GM12878 (cell line): Measurements from ENCODE around the gene NCAPH2. TPM values are rescaled to one million over a fixed set of nuclear protein-coding genes. Genes with fewer than 3 reads are reported as not detected.

Experiments
- ATAC-seq: fragments of 200-7000 bp; cut with Tn5 transposase; 3 replicates; pipeline ENCODE4 v1.9.1; 2020; ENCODE audit warnings: mild to moderate bottlenecking, moderate library complexity
- BruUV-seq: library from RNA; stranded (reverse); fragments of 400-500 nt; replicated peaks from 2 replicates; lab custom pipeline; 2021; lab: Mats Ljungman, UMichigan
- CTCF ChIA-PET: fragments of 300-600 bp; sonication (Branson Sonifier 250); formaldehyde crosslinking; extraction: SDS; loops from one replicate; lab custom pipeline; 2021; ENCODE audit warnings: inconsistent platforms; lab: Yijun Ruan, JAX
- POLR2A ChIA-PET: fragments of 350-600 bp; formaldehyde crosslinking; extraction: SDS; loops from one replicate; lab custom pipeline; 2021; ENCODE audit warnings: inconsistent platforms; lab: Charles Lee
- RAD21 ChIA-PET: fragments of 300-600 bp; sonication (Branson Sonifier 250); formaldehyde crosslinking; loops from one replicate; lab custom pipeline; 2023; ENCODE audit warnings: antibody characterized with exemption; ENCODE audit not compliant: unreplicated experiment; lab: Charles Lee
- SMC1A ChIA-PET: fragments of 300-600 bp; sonication (Branson Sonifier 250); formaldehyde crosslinking; loops from one replicate; lab custom pipeline; 2023; ENCODE audit not compliant: unreplicated experiment, uncharacterized antibody; lab: Charles Lee
- DNase-seq: peaks from one replicate; pipeline ENCODE4 v3.0.0-alpha.2; 2011; ENCODE audit warnings: low read depth, low spot score
- FAIRE-seq: peaks from 3 replicates; lab custom pipeline; 2011; peaks lifted over from hg19 to GRCh38; lab: Jason Lieb, UNC
- H2AFZ ChIP-seq: 2 replicates; pipeline ENCODE4 v1.6.0; 2011; ENCODE audit warnings: low read depth, low read length, control low read depth; ENCODE audit not compliant: control insufficient read depth
- H3K27ac ChIP-seq: 2 replicates; pipeline ENCODE4 v1.5.1; 2011; ENCODE audit warnings: control low read depth; ENCODE audit not compliant: control insufficient read depth, insufficient read depth
- H3K27me3 ChIP-seq, 2 experiments: replicated peaks in 1 of 2; 2 replicates each; pipeline versions ENCODE4 v1.6.0 to v1.6.1; 2011; ENCODE audit warnings: low read length in 1 of 2; ENCODE audit not compliant: control insufficient read depth in 2 of 2, insufficient read depth in 2 of 2
- H3K36me3 ChIP-seq, 2 experiments: 2 replicates each; pipeline ENCODE4 v1.5.1; 2011; ENCODE audit warnings: low read length in 1 of 2; ENCODE audit not compliant: control insufficient read depth in 2 of 2, insufficient read depth in 2 of 2
- H3K4me1 ChIP-seq: 2 replicates; pipeline ENCODE4 v1.6.1; 2011; ENCODE audit warnings: mild to moderate bottlenecking, low read length, moderate library complexity, mixed read lengths; ENCODE audit not compliant: control insufficient read depth, insufficient read depth
- H3K4me2 ChIP-seq: 2 replicates; pipeline ENCODE4 v1.6.0; 2011; ENCODE audit warnings: control low read depth; ENCODE audit not compliant: control insufficient read depth, insufficient read depth
- H3K4me3 ChIP-seq: fragments of 200-600 bp; sonication (generic); 2 replicates; pipeline ENCODE4 v1.5.1; 2016
- H3K79me2 ChIP-seq: 2 replicates; pipeline ENCODE4 v1.6.0; 2011; ENCODE audit warnings: low read length; ENCODE audit not compliant: control insufficient read depth, insufficient read depth
- H3K9ac ChIP-seq: 2 replicates; pipeline ENCODE4 v1.8.0; 2011; ENCODE audit warnings: low read length, control low read depth, mixed read lengths; ENCODE audit not compliant: control insufficient read depth, insufficient read depth
- H3K9me3 ChIP-seq: replicated peaks from 3 replicates; pipeline ENCODE4 v1.5.1; 2011; ENCODE audit warnings: mild to moderate bottlenecking, low read length; ENCODE audit not compliant: control insufficient read depth, insufficient read depth
- H4K20me1 ChIP-seq: 2 replicates; pipeline ENCODE4 v1.6.0; 2011; ENCODE audit not compliant: control insufficient read depth, insufficient read depth
- JUNB ChIP-seq: IDR thresholded peaks from 2 replicates; pipeline ENCODE4 v1.6.1; 2016; ENCODE audit warnings: antibody characterized with exemption, mild to moderate bottlenecking
- RAD51 ChIP-seq: fragments of 450-650 bp; IDR thresholded peaks from 2 replicates; pipeline ENCODE4 v1.6.1; 2016; ENCODE audit warnings: moderate library complexity, mild to moderate bottlenecking, inconsistent platforms
- WGBS: methylation state at CpG from one replicate; pipeline ENCODE4 v1.1.6; 2016; ENCODE audit warnings: low lambda C conversion rate; ENCODE audit not compliant: insufficient replicate concordance, insufficient coverage; ENCODE audit errors: missing lambda C conversion rate; 5-methylcytosine and 5-hydroxymethylcytosine counted together
- in situ Hi-C: fragments of 300-500 bp; cut with MboI; formaldehyde crosslinking; loops from 9 replicates; pipeline ENCODE4 v1.14.3; 2018; ENCODE audit warnings: mixed read lengths
- intact Hi-C: fragments of 100-400 bp; cut with micrococcal nuclease; formaldehyde crosslinking; loops from one replicate; pipeline ENCODE4 v1.14.2; 2022; ENCODE audit not compliant: unreplicated experiment
- polyA plus RNA-seq, 11 experiments: library from polyadenylated mRNA; depleted of rRNA in 4 of 11; unstranded in 6 of 11; stranded (reverse) in 5 of 11; fragments of >200 nt; fragmentation: Nextera tagmentation in 4 of 11; fragmentation: Illumina TruSeq in 1 of 11; extraction: Ambion mirVana in 4 of 11; extraction: Trizol in 1 of 11; gene quantifications; 1 replicate in 1 of 11; 2 replicates in 10 of 11; pipeline versions ENCODE4 v1.2.1 to v1.2.3, GENCODE V29; 2011 to 2016; ENCODE audit warnings: inconsistent platforms in 2 of 11, missing spikeins in 2 of 11, low read depth in 1 of 11
- total RNA-seq, 4 experiments: library from RNA; depleted of rRNA in 3 of 4; stranded (reverse); fragments of >200 nt in 3 of 4; fragmentation: Illumina TruSeq in 1 of 4; extraction: Trizol in 1 of 4; gene quantifications; 2 replicates each; pipeline versions ENCODE4 v1.2.1 to v1.2.3, GENCODE V29; 2013 to 2021
- TF ChIP-seq, protein P1 (sequence below): fragments of 450-650 bp; IDR thresholded peaks from 2 replicates; pipeline ENCODE4 v1.6.1; 2017; ENCODE audit warnings: mild to moderate bottlenecking, moderate library complexity
- TF ChIP-seq, protein P2 (sequence below): IDR thresholded peaks from 2 replicates; pipeline ENCODE4 v1.6.1; 2012; ENCODE audit warnings: low read depth, low read length, improper control_type of control experiment
- TF ChIP-seq, protein P3 (sequence below): fragments of 450-650 bp; IDR thresholded peaks from 2 replicates; pipeline ENCODE4 v1.6.1; 2017; ENCODE audit warnings: mild to moderate bottlenecking, moderate library complexity
- TF ChIP-seq, protein P4 (sequence below): fragments of 450-650 bp; IDR thresholded peaks from 2 replicates; pipeline ENCODE4 v1.6.1; 2017; ENCODE audit warnings: mild to moderate bottlenecking, low read depth, inconsistent platforms; ENCODE audit not compliant: poor library complexity, severe bottlenecking

The NCAPH2 gene
- total and polyA plus RNA-seq, 10 of the 15 experiments (the other 5 are each of a cell fraction or from before 2014, with no cell fraction given): 5.0 to 110 (median 59.9) TPM

DNA sequence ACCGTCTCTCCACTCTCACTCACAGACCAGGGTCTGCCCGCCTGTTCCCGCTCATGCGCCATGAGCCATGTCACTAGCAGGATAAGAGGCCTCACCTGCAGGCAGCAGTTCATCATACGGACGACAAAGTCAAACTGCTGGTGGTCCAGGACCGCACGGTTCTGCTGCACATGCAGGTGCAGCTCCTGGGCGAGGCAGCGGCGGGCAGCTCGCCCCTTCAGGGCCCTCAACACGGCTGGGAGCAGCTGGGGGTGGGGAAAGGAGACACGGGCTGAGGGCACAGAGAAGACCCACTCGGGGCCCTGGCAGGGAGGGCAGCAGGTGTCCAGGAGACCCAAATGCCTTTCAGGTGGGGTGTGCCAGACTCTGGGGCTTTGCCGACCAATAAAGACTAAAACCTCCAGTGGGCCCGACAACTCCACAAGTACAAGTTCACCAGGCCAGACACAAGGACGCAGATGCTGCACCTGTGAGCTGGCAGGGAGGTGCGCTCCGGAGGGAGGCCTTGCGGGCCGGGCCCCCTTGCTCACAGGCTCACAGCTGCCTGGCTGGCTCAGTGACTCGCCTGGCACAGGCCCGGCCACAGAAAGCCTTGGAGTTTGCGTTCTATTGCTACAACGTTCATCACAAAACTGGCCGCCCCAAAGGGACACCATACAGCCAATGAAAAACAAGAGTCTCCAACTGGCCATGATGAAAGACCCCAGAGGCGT lies 44.7 kb upstream of the NCAPH2 start:
- BruUV-seq: no TSS peak
- in situ Hi-C loops: no loop called here
- 89% methylated on average over 28 of the region's 28 CpGs for WGBS
- FAIRE-seq: no peak
- H3K9me3 ChIP-seq: no peaks in the 10 kb centered on the region
- no peak overlapping the region for H3K9ac ChIP-seq
- H4K20me1 ChIP-seq: no peaks in the 10 kb centered on the region
- H3K27ac ChIP-seq: no peak overlapping the region
- intact Hi-C loops: no loop called here
- H3K4me2 ChIP-seq: no peak overlapping the region
- H3K4me3 ChIP-seq: no peak overlapping the region
- no peaks in the 10 kb centered on the region for H3K79me2 ChIP-seq
- ChIA-PET SMC1A (no interaction called here), CTCF (no interaction called here), POLR2A (no interaction called here), RAD21 (no interaction called here)
- no peaks in the 10 kb centered on the region for H3K4me1 ChIP-seq
- no peak for ATAC-seq
- peaks cover 14 to 66% of the 10 kb centered on the region in 2 experiments for H3K36me3 ChIP-seq
- no peaks in the 10 kb centered on the region for H3K27me3 ChIP-seq
- TF ChIP-seq RAD51 (no peak), JUNB (no peak)
- TF ChIP-seq, protein P1, sequence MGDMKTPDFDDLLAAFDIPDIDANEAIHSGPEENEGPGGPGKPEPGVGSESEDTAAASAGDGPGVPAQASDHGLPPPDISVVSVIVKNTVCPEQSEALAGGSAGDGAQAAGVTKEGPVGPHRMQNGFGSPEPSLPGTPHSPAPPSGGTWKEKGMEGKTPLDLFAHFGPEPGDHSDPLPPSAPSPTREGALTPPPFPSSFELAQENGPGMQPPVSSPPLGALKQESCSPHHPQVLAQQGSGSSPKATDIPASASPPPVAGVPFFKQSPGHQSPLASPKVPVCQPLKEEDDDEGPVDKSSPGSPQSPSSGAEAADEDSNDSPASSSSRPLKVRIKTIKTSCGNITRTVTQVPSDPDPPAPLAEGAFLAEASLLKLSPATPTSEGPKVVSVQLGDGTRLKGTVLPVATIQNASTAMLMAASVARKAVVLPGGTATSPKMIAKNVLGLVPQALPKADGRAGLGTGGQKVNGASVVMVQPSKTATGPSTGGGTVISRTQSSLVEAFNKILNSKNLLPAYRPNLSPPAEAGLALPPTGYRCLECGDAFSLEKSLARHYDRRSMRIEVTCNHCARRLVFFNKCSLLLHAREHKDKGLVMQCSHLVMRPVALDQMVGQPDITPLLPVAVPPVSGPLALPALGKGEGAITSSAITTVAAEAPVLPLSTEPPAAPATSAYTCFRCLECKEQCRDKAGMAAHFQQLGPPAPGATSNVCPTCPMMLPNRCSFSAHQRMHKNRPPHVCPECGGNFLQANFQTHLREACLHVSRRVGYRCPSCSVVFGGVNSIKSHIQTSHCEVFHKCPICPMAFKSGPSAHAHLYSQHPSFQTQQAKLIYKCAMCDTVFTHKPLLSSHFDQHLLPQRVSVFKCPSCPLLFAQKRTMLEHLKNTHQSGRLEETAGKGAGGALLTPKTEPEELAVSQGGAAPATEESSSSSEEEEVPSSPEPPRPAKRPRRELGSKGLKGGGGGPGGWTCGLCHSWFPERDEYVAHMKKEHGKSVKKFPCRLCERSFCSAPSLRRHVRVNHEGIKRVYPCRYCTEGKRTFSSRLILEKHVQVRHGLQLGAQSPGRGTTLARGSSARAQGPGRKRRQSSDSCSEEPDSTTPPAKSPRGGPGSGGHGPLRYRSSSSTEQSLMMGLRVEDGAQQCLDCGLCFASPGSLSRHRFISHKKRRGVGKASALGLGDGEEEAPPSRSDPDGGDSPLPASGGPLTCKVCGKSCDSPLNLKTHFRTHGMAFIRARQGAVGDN: no peak
- TF ChIP-seq, protein P2, sequence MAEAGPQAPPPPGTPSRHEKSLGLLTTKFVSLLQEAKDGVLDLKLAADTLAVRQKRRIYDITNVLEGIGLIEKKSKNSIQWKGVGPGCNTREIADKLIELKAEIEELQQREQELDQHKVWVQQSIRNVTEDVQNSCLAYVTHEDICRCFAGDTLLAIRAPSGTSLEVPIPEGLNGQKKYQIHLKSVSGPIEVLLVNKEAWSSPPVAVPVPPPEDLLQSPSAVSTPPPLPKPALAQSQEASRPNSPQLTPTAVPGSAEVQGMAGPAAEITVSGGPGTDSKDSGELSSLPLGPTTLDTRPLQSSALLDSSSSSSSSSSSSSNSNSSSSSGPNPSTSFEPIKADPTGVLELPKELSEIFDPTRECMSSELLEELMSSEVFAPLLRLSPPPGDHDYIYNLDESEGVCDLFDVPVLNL: no peak
- TF ChIP-seq, protein P3, sequence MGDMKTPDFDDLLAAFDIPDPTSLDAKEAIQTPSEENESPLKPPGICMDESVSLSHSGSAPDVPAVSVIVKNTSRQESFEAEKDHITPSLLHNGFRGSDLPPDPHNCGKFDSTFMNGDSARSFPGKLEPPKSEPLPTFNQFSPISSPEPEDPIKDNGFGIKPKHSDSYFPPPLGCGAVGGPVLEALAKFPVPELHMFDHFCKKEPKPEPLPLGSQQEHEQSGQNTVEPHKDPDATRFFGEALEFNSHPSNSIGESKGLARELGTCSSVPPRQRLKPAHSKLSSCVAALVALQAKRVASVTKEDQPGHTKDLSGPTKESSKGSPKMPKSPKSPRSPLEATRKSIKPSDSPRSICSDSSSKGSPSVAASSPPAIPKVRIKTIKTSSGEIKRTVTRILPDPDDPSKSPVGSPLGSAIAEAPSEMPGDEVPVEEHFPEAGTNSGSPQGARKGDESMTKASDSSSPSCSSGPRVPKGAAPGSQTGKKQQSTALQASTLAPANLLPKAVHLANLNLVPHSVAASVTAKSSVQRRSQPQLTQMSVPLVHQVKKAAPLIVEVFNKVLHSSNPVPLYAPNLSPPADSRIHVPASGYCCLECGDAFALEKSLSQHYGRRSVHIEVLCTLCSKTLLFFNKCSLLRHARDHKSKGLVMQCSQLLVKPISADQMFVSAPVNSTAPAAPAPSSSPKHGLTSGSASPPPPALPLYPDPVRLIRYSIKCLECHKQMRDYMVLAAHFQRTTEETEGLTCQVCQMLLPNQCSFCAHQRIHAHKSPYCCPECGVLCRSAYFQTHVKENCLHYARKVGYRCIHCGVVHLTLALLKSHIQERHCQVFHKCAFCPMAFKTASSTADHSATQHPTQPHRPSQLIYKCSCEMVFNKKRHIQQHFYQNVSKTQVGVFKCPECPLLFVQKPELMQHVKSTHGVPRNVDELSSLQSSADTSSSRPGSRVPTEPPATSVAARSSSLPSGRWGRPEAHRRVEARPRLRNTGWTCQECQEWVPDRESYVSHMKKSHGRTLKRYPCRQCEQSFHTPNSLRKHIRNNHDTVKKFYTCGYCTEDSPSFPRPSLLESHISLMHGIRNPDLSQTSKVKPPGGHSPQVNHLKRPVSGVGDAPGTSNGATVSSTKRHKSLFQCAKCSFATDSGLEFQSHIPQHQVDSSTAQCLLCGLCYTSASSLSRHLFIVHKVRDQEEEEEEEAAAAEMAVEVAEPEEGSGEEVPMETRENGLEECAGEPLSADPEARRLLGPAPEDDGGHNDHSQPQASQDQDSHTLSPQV: no peak
- TF ChIP-seq, protein P4, sequence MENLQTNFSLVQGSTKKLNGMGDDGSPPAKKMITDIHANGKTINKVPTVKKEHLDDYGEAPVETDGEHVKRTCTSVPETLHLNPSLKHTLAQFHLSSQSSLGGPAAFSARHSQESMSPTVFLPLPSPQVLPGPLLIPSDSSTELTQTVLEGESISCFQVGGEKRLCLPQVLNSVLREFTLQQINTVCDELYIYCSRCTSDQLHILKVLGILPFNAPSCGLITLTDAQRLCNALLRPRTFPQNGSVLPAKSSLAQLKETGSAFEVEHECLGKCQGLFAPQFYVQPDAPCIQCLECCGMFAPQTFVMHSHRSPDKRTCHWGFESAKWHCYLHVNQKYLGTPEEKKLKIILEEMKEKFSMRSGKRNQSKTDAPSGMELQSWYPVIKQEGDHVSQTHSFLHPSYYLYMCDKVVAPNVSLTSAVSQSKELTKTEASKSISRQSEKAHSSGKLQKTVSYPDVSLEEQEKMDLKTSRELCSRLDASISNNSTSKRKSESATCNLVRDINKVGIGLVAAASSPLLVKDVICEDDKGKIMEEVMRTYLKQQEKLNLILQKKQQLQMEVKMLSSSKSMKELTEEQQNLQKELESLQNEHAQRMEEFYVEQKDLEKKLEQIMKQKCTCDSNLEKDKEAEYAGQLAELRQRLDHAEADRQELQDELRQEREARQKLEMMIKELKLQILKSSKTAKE: no peak
- DNase-seq: no peak
- no peak overlapping the region for H2AFZ ChIP-seq
